Epithelial cell of proximal tubule (primary cell): ENCODE results near the gene PIWIL4. TPM values are rescaled to one million over a fixed set of nuclear protein-coding genes. Genes with fewer than 3 reads are reported as not detected.

Experiments used
- DNase-seq: peaks from one replicate; pipeline ENCODE4 v3.0.0-alpha.2; 2011; ENCODE audit warnings: low read depth
- H3K4me3 ChIP-seq: 2 replicates; pipeline ENCODE4 v1.5.1; 2011; ENCODE audit warnings: low read depth, mild to moderate bottlenecking, low read length
- total RNA-seq: library from RNA; depleted of rRNA; stranded (reverse); fragments of >200 nt; gene quantifications from 2 replicates; pipeline ENCODE4 v1.2.3, GENCODE V29; 2015
- TF ChIP-seq, protein P1 (sequence below): conservative IDR thresholded peaks from 2 replicates; pipeline ENCODE4 v1.5.1; 2012; ENCODE audit warnings: low read depth, mild to moderate bottlenecking, low read length

The PIWIL4 gene
- total RNA-seq, 1 donor from 2014 or later, result 1.2 TPM

DNA sequence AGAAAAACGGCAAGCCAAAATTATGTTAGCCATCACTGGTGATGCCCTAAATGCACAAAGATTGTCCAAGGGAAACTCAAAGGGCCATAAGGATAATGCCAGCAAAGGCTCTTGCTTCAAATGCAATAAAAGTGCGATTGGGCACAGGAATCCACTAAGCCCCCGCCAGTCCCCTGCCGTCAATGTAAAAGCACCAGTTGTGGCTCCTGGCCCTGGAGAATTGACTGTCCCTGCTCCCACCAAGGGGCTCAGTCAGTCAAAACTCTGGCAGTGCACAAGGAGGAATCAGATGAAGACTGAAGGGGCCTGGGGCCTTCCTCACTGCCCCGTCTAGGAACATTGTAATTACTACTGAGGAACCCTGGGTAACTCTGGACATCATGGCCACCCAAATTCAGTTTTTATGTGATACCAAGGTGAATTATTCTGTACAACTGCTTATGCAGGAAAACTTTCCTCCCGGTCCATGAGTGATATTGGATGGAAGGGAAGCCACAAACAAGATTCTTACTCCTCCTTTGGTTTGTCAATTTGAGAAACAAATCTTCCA lies 85.6 kb downstream of the PIWIL4 start:
- TF ChIP-seq, protein P1, sequence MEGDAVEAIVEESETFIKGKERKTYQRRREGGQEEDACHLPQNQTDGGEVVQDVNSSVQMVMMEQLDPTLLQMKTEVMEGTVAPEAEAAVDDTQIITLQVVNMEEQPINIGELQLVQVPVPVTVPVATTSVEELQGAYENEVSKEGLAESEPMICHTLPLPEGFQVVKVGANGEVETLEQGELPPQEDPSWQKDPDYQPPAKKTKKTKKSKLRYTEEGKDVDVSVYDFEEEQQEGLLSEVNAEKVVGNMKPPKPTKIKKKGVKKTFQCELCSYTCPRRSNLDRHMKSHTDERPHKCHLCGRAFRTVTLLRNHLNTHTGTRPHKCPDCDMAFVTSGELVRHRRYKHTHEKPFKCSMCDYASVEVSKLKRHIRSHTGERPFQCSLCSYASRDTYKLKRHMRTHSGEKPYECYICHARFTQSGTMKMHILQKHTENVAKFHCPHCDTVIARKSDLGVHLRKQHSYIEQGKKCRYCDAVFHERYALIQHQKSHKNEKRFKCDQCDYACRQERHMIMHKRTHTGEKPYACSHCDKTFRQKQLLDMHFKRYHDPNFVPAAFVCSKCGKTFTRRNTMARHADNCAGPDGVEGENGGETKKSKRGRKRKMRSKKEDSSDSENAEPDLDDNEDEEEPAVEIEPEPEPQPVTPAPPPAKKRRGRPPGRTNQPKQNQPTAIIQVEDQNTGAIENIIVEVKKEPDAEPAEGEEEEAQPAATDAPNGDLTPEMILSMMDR, result no peak
- DNase-seq, result no peak
- H3K4me3 ChIP-seq, result no peak overlapping the region

DNA sequence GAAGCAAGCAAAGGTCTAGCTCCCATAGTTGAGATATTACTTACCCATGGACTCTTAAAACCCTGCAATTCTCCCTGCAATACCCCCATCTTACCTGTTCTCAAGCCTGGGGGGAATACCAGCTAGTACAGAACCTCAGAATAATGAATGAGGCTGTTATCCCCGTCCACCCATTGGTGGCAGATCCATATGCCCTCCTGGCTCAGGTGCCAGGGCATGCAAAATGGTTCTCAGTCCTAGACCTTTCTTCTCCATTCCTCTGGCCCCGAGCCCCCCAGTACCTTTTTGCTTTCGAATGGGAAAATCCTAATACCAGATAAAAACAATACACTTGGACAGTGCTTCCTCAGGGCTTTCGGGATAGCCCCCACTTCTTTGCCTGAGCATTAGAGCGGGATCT lies 86.4 kb downstream of the PIWIL4 start:
- DNase-seq, result no peak
- H3K4me3 ChIP-seq, result no peak overlapping the region
- TF ChIP-seq, protein P1, result no peak

GRCh38 chr11:94654201-94654600 lies 87.0 kb downstream of the PIWIL4 start:
- TF ChIP-seq, protein P1, result no peak
- H3K4me3 ChIP-seq, result no peak overlapping the region
- DNase-seq, result no peak

DNA sequence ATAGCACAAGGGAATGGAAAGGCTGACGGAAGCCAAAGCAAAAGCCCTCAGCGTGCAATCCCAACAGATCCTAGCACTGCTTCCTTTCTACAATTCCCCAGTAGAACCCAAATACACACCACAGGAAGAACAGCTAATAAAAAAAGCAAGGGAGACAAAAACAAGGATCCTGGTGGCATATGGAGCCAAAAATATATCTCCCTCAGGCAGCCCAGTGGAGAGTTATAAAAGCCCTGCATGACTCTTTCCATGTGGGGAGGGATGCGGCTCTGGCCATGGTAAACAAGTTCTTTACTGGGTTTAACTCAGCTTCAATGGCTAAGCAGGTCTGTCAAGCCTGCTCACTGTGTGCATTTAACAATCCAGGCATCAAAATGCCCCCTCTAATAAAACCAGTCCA lies 88.1 kb downstream of the PIWIL4 start:
- TF ChIP-seq, protein P1, result no peak
- no peak overlapping the region for H3K4me3 ChIP-seq
- no peak for DNase-seq

GRCh38 chr11:94655956-94656355 lies 88.8 kb downstream of the PIWIL4 start:
- DNase-seq, result no peak
- H3K4me3 ChIP-seq, result no peak overlapping the region
- TF ChIP-seq, protein P1, result no peak

- TF ChIP-seq, protein P1, result no peak
- DNase-seq, result no peak
- H3K4me3 ChIP-seq, result no peak overlapping the region
Observed at GRCh38 chr11:94656968-94657367, 89.8 kb downstream of the PIWIL4 start.

- TF ChIP-seq, protein P1, result no peak
- no peak overlapping the region for H3K4me3 ChIP-seq
- no peak for DNase-seq
Observed at GRCh38 chr11:94657629-94658028, 90.5 kb downstream of the PIWIL4 start.
